Gastrocnemius medialis (tissue), 4 donors: Measurements from ENCODE around the gene IQSEC1. TPM values are rescaled to one million over a fixed set of nuclear protein-coding genes. Genes with fewer than 3 reads are reported as not detected.

Experiments
- ATAC-seq, 2 donors: fragments of 150-250 bp; one replicate each; pipeline ENCODE4 v1.9.1; 2016
- DNase-seq, 2 donors: peaks; one replicate each; pipeline ENCODE4 v3.0.0-alpha.2; 2019
- H3K27ac ChIP-seq, 4 donors: fragments of 200-600 bp; sonication (generic); 1 replicate in 1 of 4; 2 replicates in 3 of 4; pipeline ENCODE4 v1.5.1; 2016 to 2018; ENCODE audit warnings: mild to moderate bottlenecking in 2 of 4, moderate library complexity in 1 of 4
- H3K27me3 ChIP-seq, 3 donors: fragments of 200-600 bp; sonication (generic) in 2 of 3; 1 replicate in 1 of 3; 2 replicates in 2 of 3; pipeline versions ENCODE4 v1.5.1 to v1.6.0; 2016 to 2019; ENCODE audit warnings: mild to moderate bottlenecking in 1 of 3, moderate library complexity in 1 of 3
- H3K36me3 ChIP-seq, 2 donors: fragments of 200-600 bp; sonication (generic) in 1 of 2; one replicate each; pipeline ENCODE4 v1.5.1; 2017 to 2018
- H3K4me1 ChIP-seq, 2 donors: fragments of 200-600 bp; sonication (generic) in 1 of 2; one replicate each; pipeline ENCODE4 v1.5.1; 2016 to 2017; ENCODE audit warnings: mild to moderate bottlenecking in 2 of 2
- H3K4me3 ChIP-seq, 4 donors: fragments of 200-600 bp; sonication (generic) in 3 of 4; 1 replicate in 1 of 4; 2 replicates in 3 of 4; pipeline ENCODE4 v1.5.1; 2016 to 2019; ENCODE audit warnings: mild to moderate bottlenecking in 2 of 4
- H3K9me3 ChIP-seq, 3 donors: fragments of 200-600 bp; sonication (generic) in 2 of 3; 1 replicate in 1 of 3; 2 replicates in 2 of 3; pipeline ENCODE4 v1.5.1; 2016 to 2019
- POLR2A ChIP-seq, 2 donors: fragments of 450-650 bp; IDR thresholded peaks; one replicate each; pipeline ENCODE4 v1.6.1; 2017; ENCODE audit warnings: antibody characterized with exemption in 2 of 2, mild to moderate bottlenecking in 2 of 2, moderate library complexity in 2 of 2
- in situ Hi-C, 4 donors: fragments of 200-750 bp; cut with MboI; loops; one replicate each; pipeline versions ENCODE4 v1.15.0 to v1.8.0; 2017; ENCODE audit warnings: low sequenced_read_pairs in 4 of 4
- intact Hi-C: fragments of 100-400 bp; cut with DNase I; formaldehyde crosslinking; loops from one replicate; pipeline ENCODE4 v1.15.1; 2023; ENCODE audit warnings: low total_unique reads
- total RNA-seq, 4 donors: library from RNA; depleted of rRNA; stranded (reverse); fragments of >200 nt; gene quantifications; one replicate each; pipeline versions ENCODE4 v1.1.0 to v1.2.3, GENCODE V29; 2016
- TF ChIP-seq, protein P1 (sequence below), 5 experiments: fragments of 450-650 bp in 3 of 5; fragments of 200-600 bp in 2 of 5; sonication (generic) in 2 of 5; IDR thresholded peaks in 4 of 5; conservative IDR thresholded peaks in 1 of 5; 1 replicate in 4 of 5; 2 replicates in 1 of 5; pipeline ENCODE4 v1.5.1; 2016 to 2019; ENCODE audit warnings: antibody characterized with exemption in 5 of 5, mild to moderate bottlenecking in 3 of 5, moderate library complexity in 3 of 5

IQSEC1 gene
- total RNA-seq, 4 donors from 2014 or later = 15.2 to 31.3 (median 28.0) TPM

DNA sequence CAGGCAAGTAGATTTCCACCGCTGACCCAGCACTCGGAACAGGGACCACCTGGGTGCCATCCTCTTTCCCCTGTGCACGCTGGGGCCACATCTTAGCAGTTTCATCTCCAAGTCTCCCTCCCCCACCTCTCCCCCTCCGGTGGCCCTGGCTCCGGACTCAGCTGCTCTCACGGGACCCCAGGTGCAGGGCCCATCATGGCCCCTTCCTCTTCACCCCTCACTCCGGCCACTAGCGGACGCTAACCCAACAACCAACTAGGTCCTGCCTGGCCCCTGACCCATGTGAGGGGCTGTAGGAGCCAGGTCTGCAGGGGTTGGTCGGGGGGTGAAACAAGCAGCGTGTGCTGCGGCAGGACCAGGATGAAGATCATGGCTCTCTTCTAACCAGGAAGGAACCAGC lies 31.3 kb upstream of the IQSEC1 start:
- no peak for ATAC-seq
- in situ Hi-C loops = no loop called here

DNA sequence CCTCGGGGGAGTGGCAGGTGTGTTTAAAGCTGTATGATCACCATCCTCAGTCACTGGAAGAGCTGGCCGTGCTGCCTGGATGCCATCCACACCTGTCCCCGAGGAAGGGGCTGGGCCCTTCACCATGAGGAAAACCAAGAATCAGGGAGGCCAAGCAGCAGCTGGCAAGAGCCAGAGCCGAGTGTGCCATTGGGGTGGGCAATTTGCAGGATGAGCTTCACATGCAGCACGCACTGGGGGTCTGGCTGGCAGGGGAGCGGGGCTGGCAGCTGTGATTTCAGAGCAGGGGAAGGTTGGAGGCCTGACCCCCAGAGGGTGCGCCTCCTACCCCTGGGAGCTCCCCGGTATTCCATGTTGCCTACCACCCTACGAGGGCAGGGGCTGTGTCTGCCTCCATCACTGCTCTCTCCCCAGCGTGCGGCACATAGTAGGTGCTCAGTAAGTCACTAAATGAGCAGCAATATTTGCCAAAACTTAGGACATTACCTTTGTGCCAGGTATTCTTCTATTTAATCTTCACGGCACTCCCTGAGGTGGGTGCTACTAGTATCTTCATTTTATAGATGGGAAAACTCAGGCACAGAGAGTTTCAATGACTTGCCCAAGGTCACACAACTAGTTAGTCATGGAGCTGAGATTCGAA lies 30.3 kb upstream of the IQSEC1 start:
- no peak for DNase-seq
- intact Hi-C loops (no loop called here), in situ Hi-C loops (no loop called here)

More for the DNA sequence above, 31.3 kb upstream of the IQSEC1 start:
- H3K27me3 ChIP-seq = no peaks in the 10 kb centered on the region
- H3K27ac ChIP-seq = no peak overlapping the region
- TF ChIP-seq, protein P1, sequence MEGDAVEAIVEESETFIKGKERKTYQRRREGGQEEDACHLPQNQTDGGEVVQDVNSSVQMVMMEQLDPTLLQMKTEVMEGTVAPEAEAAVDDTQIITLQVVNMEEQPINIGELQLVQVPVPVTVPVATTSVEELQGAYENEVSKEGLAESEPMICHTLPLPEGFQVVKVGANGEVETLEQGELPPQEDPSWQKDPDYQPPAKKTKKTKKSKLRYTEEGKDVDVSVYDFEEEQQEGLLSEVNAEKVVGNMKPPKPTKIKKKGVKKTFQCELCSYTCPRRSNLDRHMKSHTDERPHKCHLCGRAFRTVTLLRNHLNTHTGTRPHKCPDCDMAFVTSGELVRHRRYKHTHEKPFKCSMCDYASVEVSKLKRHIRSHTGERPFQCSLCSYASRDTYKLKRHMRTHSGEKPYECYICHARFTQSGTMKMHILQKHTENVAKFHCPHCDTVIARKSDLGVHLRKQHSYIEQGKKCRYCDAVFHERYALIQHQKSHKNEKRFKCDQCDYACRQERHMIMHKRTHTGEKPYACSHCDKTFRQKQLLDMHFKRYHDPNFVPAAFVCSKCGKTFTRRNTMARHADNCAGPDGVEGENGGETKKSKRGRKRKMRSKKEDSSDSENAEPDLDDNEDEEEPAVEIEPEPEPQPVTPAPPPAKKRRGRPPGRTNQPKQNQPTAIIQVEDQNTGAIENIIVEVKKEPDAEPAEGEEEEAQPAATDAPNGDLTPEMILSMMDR (IDR thresholded peaks at IDR 0.05 in 4 of 5, conservative IDR thresholded peaks at IDR 0.05 in 1 of 5) = no peak
- TF ChIP-seq POLR2A (IDR thresholded peaks at IDR 0.05) = no peak
- H3K4me1 ChIP-seq = no peaks in the 10 kb centered on the region
- H3K36me3 ChIP-seq = no peaks in the 10 kb centered on the region
- no peak overlapping the region for H3K4me3 ChIP-seq
- intact Hi-C loops = no loop called here
- H3K9me3 ChIP-seq = no peaks in the 10 kb centered on the region
- DNase-seq = no peak

DNA sequence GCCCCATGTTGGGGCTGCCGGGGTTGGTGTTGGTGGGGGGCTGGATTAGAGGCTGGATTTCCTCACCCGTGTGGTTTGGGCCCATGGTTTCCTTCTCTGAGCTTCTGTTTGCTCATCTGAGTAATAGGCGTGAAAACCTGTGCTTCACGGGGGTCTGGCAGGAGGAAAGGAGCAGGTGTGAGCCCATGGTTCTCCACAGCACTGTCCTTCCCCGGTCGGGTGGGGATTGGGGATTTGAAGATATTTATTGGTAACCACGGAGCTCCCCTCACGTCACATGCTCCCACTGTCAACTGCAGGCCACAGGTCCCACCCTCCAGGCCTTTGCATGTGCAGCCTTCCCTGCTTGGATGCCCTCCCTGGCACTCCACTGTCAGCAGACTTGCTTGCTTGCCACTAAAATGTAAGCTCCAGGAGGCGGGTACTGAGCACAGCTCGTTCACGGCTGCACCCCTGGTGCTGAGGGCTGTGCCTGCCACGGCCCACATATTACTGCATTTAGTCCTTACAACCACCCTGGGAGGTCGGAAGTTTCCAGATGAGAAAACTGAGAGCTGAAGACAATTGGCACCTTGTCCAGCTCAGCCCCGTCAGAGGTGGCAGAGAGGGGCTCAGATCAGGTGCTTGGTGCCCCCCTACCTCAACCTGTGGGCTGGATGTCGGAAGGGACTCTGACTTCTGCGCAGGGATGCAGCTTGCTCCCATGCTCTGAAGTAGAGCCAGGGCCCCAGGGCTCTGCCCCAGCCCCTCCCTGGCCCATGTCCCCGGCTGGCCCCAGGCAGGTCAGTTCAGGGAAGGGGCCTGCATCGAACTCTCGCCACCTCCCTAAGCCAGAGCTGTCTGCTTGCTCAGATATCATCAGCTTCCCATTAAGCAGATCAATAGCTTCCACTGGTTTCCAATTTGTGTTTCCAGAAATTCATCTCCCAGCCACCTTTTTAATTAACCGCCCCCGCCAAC lies 29.4 kb upstream of the IQSEC1 start:
- no peak for ATAC-seq
- DNase-seq = no peak

More for the DNA sequence above, 30.3 kb upstream of the IQSEC1 start:
- H3K4me3 ChIP-seq = no peak overlapping the region
- TF ChIP-seq, protein P1 (IDR thresholded peaks at IDR 0.05 in 4 of 5, conservative IDR thresholded peaks at IDR 0.05 in 1 of 5) = no peak
- H3K36me3 ChIP-seq = no peaks in the 10 kb centered on the region
- no peaks in the 10 kb centered on the region for H3K27me3 ChIP-seq
- ATAC-seq = no peak
- no peaks in the 10 kb centered on the region for H3K9me3 ChIP-seq
- H3K27ac ChIP-seq = no peak overlapping the region
- H3K4me1 ChIP-seq = no peaks in the 10 kb centered on the region

DNA sequence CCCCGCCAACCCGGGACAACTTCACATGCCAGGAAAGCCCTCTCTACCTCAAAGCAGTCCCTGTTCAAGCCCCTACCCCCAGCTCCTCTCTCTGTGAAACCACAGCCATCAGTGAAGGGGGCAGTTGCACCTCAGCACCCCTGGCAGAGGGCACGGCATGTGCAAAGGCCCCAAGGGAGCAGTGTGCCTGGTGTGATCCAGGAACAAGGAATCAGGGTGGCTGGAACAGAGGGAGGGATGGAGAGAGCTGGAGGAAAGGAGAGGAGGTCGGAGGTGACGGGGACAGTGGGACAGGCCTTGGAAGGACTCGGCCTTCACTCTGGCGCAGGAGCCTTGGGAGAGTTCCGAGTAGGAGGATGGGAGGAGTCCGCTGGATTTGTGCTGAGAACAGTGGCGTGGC lies 26.5 kb upstream of the IQSEC1 start:
- H3K4me3 ChIP-seq = no peak overlapping the region
- no peaks in the 10 kb centered on the region for H3K36me3 ChIP-seq
- in situ Hi-C loops = loop anchor here (10.0 to 25.0 kb wide), 4 partner anchors 188 to 538 kb away; no protein-coding TSS in a partner anchor
- H3K9me3 ChIP-seq = no peaks in the 10 kb centered on the region
- ATAC-seq (no peak), DNase-seq (no peak)
- H3K27me3 ChIP-seq = no peaks in the 10 kb centered on the region
- no peaks in the 10 kb centered on the region for H3K4me1 ChIP-seq
- no peak for TF ChIP-seq POLR2A (IDR thresholded peaks at IDR 0.05)
- TF ChIP-seq, protein P1 (IDR thresholded peaks at IDR 0.05 in 4 of 5, conservative IDR thresholded peaks at IDR 0.05 in 1 of 5) = no peak
- H3K27ac ChIP-seq = no peak overlapping the region
- intact Hi-C loops = loop anchor here (10.0 kb wide), 1 partner anchor 115 kb away; no protein-coding TSS in a partner anchor

More for the DNA sequence above, 29.4 kb upstream of the IQSEC1 start:
- Histone ChIP-seq H3K27me3 (no peaks in the 10 kb centered on the region), H3K4me1 (no peaks in the 10 kb centered on the region), H3K36me3 (no peaks in the 10 kb centered on the region), H3K9me3 (no peaks in the 10 kb centered on the region), H3K4me3 (no peak overlapping the region), H3K27ac (no peak overlapping the region)
- in situ Hi-C loops (no loop called here), intact Hi-C loops (no loop called here)
- no peak for TF ChIP-seq POLR2A (IDR thresholded peaks at IDR 0.05)
- TF ChIP-seq, protein P1 (IDR thresholded peaks at IDR 0.05 in 4 of 5, conservative IDR thresholded peaks at IDR 0.05 in 1 of 5) = no peak
